GM13976 (cell line): Measurements from ENCODE around the gene CNPY1.

Experiments
- DNase-seq: peaks from one replicate; pipeline ENCODE4 v3.0.0; 2012; ENCODE audit warnings: low spot score
- CTCF ChIP-seq: IDR thresholded peaks from 2 replicates; pipeline ENCODE4 v1.5.1; 2012; ENCODE audit warnings: borderline replicate concordance, mild to moderate bottlenecking; ENCODE audit not compliant: insufficient read depth; ENCODE audit errors: extremely low read depth, missing control alignments, control extremely low read depth
- in situ Hi-C: fragments of 300-500 bp; cut with MboI; formaldehyde crosslinking; loops from one replicate; pipeline ENCODE4 v1.12.0; 2022; ENCODE audit warnings: low sequenced_read_pairs, mixed read lengths, inconsistent platforms; ENCODE audit not compliant: unreplicated experiment

Gene CNPY1

GRCh38 chr7:155471718-155472117 is 74.6 kb downstream of the CNPY1 start:
- no peak for TF ChIP-seq CTCF
- no peak for DNase-seq
- in situ Hi-C loops: no loop called here

- in situ Hi-C loops: no loop called here
- TF ChIP-seq CTCF: no peak
- DNase-seq: no peak
These were observed 75.4 kb downstream of the CNPY1 start for GRCh38 chr7:155470686-155471638.

GRCh38 chr7:155470186-155470487 is 76.2 kb downstream of the CNPY1 start:
- no peak for DNase-seq
- in situ Hi-C loops: no loop called here
- TF ChIP-seq CTCF: no peak

GRCh38 chr7:155469311-155470185 is 76.8 kb downstream of the CNPY1 start:
- DNase-seq: no peak
- TF ChIP-seq CTCF: no peak
- in situ Hi-C loops: no loop called here

GRCh38 chr7:155468785-155469148 is 77.6 kb downstream of the CNPY1 start:
- TF ChIP-seq CTCF: no peak
- in situ Hi-C loops: no loop called here
- no peak for DNase-seq

- no peak for TF ChIP-seq CTCF
- no peak for DNase-seq
- in situ Hi-C loops: no loop called here
These were observed 78.2 kb downstream of the CNPY1 start for GRCh38 chr7:155467846-155468784.
